Tibial nerve (tissue), 3 donors: ENCODE measurements around the gene JARID2.

ENCODE experiments used
- CTCF ChIP-seq, 5 experiments: fragments of 200-600 bp in 3 of 5; fragments of 450-650 bp in 2 of 5; sonication (generic) in 3 of 5; IDR thresholded peaks; one replicate each; pipeline ENCODE4 v1.5.1; 2016 to 2019; ENCODE audit warnings: antibody characterized with exemption in 5 of 5, mild to moderate bottlenecking in 3 of 5, moderate library complexity in 2 of 5
- POLR2A ChIP-seq, 2 donors: fragments of 450-650 bp; IDR thresholded peaks; one replicate each; pipeline ENCODE4 v1.6.1; 2017; ENCODE audit warnings: antibody characterized with exemption in 2 of 2, mild to moderate bottlenecking in 2 of 2, moderate library complexity in 2 of 2

DNA sequence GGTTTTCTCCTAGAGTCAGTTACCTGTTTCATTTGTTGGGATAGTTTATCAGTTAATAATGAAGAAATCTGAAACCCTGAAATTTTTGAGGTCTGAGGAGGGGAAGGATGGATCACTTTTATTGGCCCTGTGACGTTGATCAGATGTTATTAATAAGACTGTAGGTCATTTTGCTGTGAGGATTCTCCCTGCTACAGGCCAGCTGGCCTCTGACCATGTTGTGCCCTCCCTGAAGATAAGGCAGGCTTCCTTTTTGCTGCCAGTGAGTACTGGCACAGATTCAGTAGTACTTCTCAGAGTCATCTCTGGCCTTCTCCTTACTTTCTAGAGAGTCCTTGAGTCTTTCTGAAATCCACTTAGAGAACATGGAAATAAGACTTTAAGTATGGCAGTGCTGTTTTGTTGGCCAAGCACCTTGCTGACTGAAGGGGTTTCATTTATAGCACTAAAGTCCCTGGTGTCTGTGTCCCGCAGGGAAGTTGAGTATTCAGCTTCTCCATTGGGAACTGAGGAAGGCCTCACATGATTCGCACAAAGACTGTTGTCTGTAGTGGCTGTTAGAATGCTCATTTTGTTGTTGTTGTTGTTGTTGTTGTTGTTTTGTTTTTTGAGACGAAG lies 214.3 kb downstream of the JARID2 start:
- TF ChIP-seq CTCF (IDR thresholded peaks at IDR 0.05) (no peak), POLR2A (IDR thresholded peaks at IDR 0.05) (no peak)
